SK-N-SH treated with all-trans-retinoic acid at 6 μM for 48 hours (cell line): ENCODE results near the gene RGL4.

ENCODE experiments used
- ATAC-seq: fragments of 200-7000 bp; cut with Tn5 transposase; 3 replicates; pipeline ENCODE4 v1.9.1; 2020; ENCODE audit warnings: mild to moderate bottlenecking, moderate library complexity
- ARNTL ChIP-seq: fragments of 450-650 bp; formaldehyde crosslinking; IDR thresholded peaks from 2 replicates; pipeline ENCODE4 v1.5.0; 2020; ENCODE audit warnings: low read depth, mild to moderate bottlenecking, moderate library complexity, borderline replicate concordance
- BACH2 ChIP-seq: fragments of 250-450 bp; sonication (Bioruptor Pico); IDR thresholded peaks from 2 replicates; pipeline ENCODE4 v1.9.0; 2021; ENCODE audit warnings: mild to moderate bottlenecking, borderline replicate concordance
- CSDC2 ChIP-seq: fragments of 250-450 bp; sonication (Bioruptor Pico); IDR thresholded peaks from 2 replicates; pipeline ENCODE4 v1.5.0; 2020; ENCODE audit warnings: mild to moderate bottlenecking, moderate library complexity
- GLIS3 ChIP-seq: fragments of 250-450 bp; sonication (Bioruptor Pico); IDR thresholded peaks from 2 replicates; pipeline ENCODE4 v1.5.0; 2020; ENCODE audit warnings: mild to moderate bottlenecking, moderate library complexity
- ISL1 ChIP-seq: fragments of 250-450 bp; sonication (Bioruptor Pico); IDR thresholded peaks from 2 replicates; pipeline ENCODE4 v2.1.2; 2022; ENCODE audit warnings: mild to moderate bottlenecking, moderate library complexity
- OSR1 ChIP-seq: fragments of 250-450 bp; sonication (Bioruptor Pico); IDR thresholded peaks from 2 replicates; pipeline ENCODE4 v1.8.0; 2022; ENCODE audit warnings: moderate library complexity, mild to moderate bottlenecking, inconsistent platforms
- PPARA ChIP-seq: fragments of 250-450 bp; sonication (Bioruptor Pico); IDR thresholded peaks from 2 replicates; pipeline ENCODE4 v1.5.0; 2020; ENCODE audit warnings: mild to moderate bottlenecking, borderline replicate concordance
- RARB ChIP-seq: fragments of 250-450 bp; sonication (Bioruptor Pico); IDR thresholded peaks from 2 replicates; pipeline ENCODE4 v1.8.0; 2021; ENCODE audit warnings: mild to moderate bottlenecking, moderate library complexity
- TOX ChIP-seq: fragments of 250-450 bp; sonication (Bioruptor Pico); IDR thresholded peaks from 2 replicates; pipeline ENCODE4 v1.8.0; 2021; ENCODE audit warnings: mild to moderate bottlenecking, moderate library complexity, borderline replicate concordance
- ZFP30 ChIP-seq: fragments of 450-650 bp; formaldehyde crosslinking; IDR thresholded peaks from 2 replicates; pipeline ENCODE4 v1.5.0; 2022; ENCODE audit warnings: mild to moderate bottlenecking, moderate library complexity
- ZNF565 ChIP-seq: fragments of 450-650 bp; formaldehyde crosslinking; conservative IDR thresholded peaks from 2 replicates; pipeline ENCODE4 v1.5.0; 2020; ENCODE audit warnings: low read depth, mild to moderate bottlenecking, moderate library complexity
- ZNF70 ChIP-seq: fragments of 450-650 bp; formaldehyde crosslinking; IDR thresholded peaks from 2 replicates; pipeline ENCODE4 v1.5.0; 2020; ENCODE audit warnings: mild to moderate bottlenecking, moderate library complexity
- ZNF8 ChIP-seq: fragments of 450-650 bp; formaldehyde crosslinking; IDR thresholded peaks from 2 replicates; pipeline ENCODE4 v1.5.0; 2020; ENCODE audit warnings: mild to moderate bottlenecking, moderate library complexity
- TF ChIP-seq, protein P1 (sequence below): fragments of 250-450 bp; sonication (Bioruptor Pico); IDR thresholded peaks from 2 replicates; pipeline ENCODE4 v1.5.1; 2021; ENCODE audit warnings: mild to moderate bottlenecking, moderate library complexity
- TF ChIP-seq, protein P2 (sequence below): fragments of 250-450 bp; sonication (Bioruptor Pico); IDR thresholded peaks from 2 replicates; pipeline ENCODE4 v1.8.0; 2020; ENCODE audit warnings: mild to moderate bottlenecking, moderate library complexity, borderline replicate concordance
- TF ChIP-seq, protein P3 (sequence below): fragments of 250-450 bp; sonication (Bioruptor Pico); IDR thresholded peaks from 2 replicates; pipeline ENCODE4 v1.5.1; 2020; ENCODE audit warnings: low read depth, mild to moderate bottlenecking, moderate library complexity
- TF ChIP-seq, protein P4 (sequence below): fragments of 250-450 bp; sonication (Bioruptor Pico); IDR thresholded peaks from 2 replicates; pipeline ENCODE4 v1.5.0; 2020; ENCODE audit warnings: mild to moderate bottlenecking, moderate library complexity

Gene RGL4

DNA sequence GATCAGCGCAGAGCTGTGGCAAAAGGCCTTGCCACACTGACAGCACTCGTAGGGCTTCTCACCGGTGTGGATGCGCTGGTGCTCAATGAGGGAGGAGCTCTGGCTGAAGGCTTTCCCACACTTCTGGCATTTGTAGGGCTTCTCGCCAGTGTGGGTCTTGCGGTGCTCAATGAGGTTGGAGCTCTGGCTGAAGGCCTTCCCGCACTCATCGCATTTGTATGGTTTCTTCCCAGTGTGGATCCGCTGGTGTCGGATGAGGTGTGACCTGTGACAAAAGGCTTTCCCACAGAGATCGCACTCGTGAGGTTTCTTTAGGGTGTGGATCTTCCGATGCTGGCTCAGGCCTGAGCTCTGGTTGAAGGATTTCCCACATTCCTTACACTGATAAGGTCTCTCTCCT lies 53.2 kb downstream of the RGL4 start:
- TF ChIP-seq ZFP30: no peak
- TF ChIP-seq TOX (CRISPR knock-in tag): no peak
- no peak for TF ChIP-seq BACH2 (CRISPR knock-in tag)
- TF ChIP-seq ZNF8: no peak
- TF ChIP-seq GLIS3 (CRISPR knock-in tag): no peak
- no peak for TF ChIP-seq PPARA (CRISPR knock-in tag)
- TF ChIP-seq, protein P1, sequence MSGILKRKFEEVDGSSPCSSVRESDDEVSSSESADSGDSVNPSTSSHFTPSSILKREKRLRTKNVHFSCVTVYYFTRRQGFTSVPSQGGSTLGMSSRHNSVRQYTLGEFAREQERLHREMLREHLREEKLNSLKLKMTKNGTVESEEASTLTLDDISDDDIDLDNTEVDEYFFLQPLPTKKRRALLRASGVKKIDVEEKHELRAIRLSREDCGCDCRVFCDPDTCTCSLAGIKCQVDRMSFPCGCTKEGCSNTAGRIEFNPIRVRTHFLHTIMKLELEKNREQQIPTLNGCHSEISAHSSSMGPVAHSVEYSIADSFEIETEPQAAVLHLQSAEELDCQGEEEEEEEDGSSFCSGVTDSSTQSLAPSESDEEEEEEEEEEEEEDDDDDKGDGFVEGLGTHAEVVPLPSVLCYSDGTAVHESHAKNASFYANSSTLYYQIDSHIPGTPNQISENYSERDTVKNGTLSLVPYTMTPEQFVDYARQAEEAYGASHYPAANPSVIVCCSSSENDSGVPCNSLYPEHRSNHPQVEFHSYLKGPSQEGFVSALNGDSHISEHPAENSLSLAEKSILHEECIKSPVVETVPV: no peak
- TF ChIP-seq, protein P2, sequence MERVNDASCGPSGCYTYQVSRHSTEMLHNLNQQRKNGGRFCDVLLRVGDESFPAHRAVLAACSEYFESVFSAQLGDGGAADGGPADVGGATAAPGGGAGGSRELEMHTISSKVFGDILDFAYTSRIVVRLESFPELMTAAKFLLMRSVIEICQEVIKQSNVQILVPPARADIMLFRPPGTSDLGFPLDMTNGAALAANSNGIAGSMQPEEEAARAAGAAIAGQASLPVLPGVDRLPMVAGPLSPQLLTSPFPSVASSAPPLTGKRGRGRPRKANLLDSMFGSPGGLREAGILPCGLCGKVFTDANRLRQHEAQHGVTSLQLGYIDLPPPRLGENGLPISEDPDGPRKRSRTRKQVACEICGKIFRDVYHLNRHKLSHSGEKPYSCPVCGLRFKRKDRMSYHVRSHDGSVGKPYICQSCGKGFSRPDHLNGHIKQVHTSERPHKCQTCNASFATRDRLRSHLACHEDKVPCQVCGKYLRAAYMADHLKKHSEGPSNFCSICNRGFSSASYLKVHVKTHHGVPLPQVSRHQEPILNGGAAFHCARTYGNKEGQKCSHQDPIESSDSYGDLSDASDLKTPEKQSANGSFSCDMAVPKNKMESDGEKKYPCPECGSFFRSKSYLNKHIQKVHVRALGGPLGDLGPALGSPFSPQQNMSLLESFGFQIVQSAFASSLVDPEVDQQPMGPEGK (CRISPR knock-in tag): no peak
- TF ChIP-seq ARNTL: no peak
- no peak for TF ChIP-seq CSDC2
- no peak for TF ChIP-seq ISL1 (CRISPR knock-in tag)
- TF ChIP-seq OSR1 (CRISPR knock-in tag): no peak
- TF ChIP-seq RARB: no peak
- no peak for TF ChIP-seq ZNF565 (CRISPR knock-in tag)
- TF ChIP-seq, protein P3, sequence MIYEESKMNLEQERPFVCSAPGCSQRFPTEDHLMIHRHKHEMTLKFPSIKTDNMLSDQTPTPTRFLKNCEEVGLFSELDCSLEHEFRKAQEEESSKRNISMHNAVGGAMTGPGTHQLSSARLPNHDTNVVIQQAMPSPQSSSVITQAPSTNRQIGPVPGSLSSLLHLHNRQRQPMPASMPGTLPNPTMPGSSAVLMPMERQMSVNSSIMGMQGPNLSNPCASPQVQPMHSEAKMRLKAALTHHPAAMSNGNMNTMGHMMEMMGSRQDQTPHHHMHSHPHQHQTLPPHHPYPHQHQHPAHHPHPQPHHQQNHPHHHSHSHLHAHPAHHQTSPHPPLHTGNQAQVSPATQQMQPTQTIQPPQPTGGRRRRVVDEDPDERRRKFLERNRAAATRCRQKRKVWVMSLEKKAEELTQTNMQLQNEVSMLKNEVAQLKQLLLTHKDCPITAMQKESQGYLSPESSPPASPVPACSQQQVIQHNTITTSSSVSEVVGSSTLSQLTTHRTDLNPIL: no peak
- TF ChIP-seq, protein P4, sequence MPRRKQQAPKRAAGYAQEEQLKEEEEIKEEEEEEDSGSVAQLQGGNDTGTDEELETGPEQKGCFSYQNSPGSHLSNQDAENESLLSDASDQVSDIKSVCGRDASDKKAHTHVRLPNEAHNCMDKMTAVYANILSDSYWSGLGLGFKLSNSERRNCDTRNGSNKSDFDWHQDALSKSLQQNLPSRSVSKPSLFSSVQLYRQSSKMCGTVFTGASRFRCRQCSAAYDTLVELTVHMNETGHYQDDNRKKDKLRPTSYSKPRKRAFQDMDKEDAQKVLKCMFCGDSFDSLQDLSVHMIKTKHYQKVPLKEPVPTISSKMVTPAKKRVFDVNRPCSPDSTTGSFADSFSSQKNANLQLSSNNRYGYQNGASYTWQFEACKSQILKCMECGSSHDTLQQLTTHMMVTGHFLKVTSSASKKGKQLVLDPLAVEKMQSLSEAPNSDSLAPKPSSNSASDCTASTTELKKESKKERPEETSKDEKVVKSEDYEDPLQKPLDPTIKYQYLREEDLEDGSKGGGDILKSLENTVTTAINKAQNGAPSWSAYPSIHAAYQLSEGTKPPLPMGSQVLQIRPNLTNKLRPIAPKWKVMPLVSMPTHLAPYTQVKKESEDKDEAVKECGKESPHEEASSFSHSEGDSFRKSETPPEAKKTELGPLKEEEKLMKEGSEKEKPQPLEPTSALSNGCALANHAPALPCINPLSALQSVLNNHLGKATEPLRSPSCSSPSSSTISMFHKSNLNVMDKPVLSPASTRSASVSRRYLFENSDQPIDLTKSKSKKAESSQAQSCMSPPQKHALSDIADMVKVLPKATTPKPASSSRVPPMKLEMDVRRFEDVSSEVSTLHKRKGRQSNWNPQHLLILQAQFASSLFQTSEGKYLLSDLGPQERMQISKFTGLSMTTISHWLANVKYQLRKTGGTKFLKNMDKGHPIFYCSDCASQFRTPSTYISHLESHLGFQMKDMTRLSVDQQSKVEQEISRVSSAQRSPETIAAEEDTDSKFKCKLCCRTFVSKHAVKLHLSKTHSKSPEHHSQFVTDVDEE (CRISPR knock-in tag): no peak
- no peak for TF ChIP-seq ZNF70

DNA sequence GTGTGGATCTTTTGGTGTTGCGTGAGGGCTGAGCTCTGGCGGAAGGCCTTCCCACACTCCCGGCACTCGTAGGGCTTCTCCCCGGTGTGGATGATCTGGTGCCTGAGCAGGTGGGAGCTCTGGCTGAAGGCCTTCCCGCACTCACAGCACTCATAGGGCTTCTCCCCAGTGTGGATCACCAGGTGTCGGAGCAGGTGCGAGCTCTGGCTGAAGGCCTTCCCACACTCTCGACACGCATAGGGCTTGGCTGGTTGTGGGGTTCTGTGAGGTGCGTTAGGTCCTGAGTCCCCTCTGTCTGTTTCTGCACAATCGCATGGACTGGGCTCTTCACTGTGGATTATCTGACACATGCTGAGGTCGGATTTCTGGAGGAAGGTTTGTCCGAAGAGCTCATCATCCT lies 53.7 kb downstream of the RGL4 start:
- ATAC-seq: no peak

More for the DNA sequence above, 53.2 kb downstream of the RGL4 start:
- ATAC-seq: no peak

More for the DNA sequence above, 53.7 kb downstream of the RGL4 start:
- TF ChIP-seq ISL1 (CRISPR knock-in tag): no peak
- TF ChIP-seq, protein P2 (CRISPR knock-in tag): no peak
- TF ChIP-seq, protein P4 (CRISPR knock-in tag): no peak
- TF ChIP-seq CSDC2: no peak
